Measurements from ENCODE around the gene SWI5. TPM values are rescaled to one million over a fixed set of nuclear protein-coding genes. Genes with fewer than 3 reads are reported as not detected.
A peak's percentile ranks its signal among the peaks of the same experiment; 100 is the strongest.
"Not testable (repeated sequence)": the region's sequence is repeated elsewhere in the genome, so short reads cannot be mapped to it uniquely, and the experiment has no call there.

Gene SWI5
- total RNA-seq, 1 experiment from 2014 or later = 63.1 TPM

- Histone ChIP-seq H3K4me2 (ENCODE audit: low read length) (peak within 1 kb of the TSS; percentile 98), H3K9ac (ENCODE audit: low read length) (peak within 1 kb of the TSS; percentile 98), H3K27me3 (ENCODE audit: low read length) (no peaks in the 10 kb centered on the region), H3K4me1 (ENCODE audit: insufficient read depth, low read length) (peaks cover 29% of the 10 kb centered on the region), H4K20me1 (ENCODE audit: low read length) (no peaks in the 10 kb centered on the region), H3K36me3 (ENCODE audit: low read depth, low read length) (no peaks in the 10 kb centered on the region; the same call in 1 of the 2 replicates), H3K79me2 (ENCODE audit: low read length) (peaks cover 41% of the 10 kb centered on the region), H3K9me2 (replicated peaks; ENCODE audit: low read length) (no peaks in the 10 kb centered on the region), H3K27ac (ENCODE audit: low read length) (peak within 1 kb of the TSS; percentile 43), H3K4me3 (ENCODE audit: low read length) (peak within 1 kb of the TSS; percentile 99), H3K9me3 (ENCODE audit: low read length) (no peaks in the 10 kb centered on the region), H2AFZ (ENCODE audit: low read length) (peak within 1 kb of the TSS; percentile 89), H3F3A (ENCODE audit: low read length, unreplicated experiment) (peaks cover 6% of the 10 kb centered on the region)
- ATAC-seq = peak; percentile 52
- intact Hi-C loops (cut with micrococcal nuclease) = loop anchor here (5.0 kb wide), 1 partner anchor 73 kb away; the partner anchor contains the start of gene DNM1
- no TSS peak for BruUV-seq (replicated peaks)
- DNase-seq = no peak
- POLR2A ChIA-PET (ENCODE audit: unreplicated experiment) = interaction anchor here (0.5 kb wide), 1 partner anchor 1899 kb away, joined by 6 read pairs; no protein-coding TSS in a partner anchor
- CTCF ChIA-PET = interaction anchor here (0.8 kb wide), 1 partner anchor 66 kb away, joined by 5 read pairs; no protein-coding TSS in a partner anchor
- TF ChIP-seq EZH2 (IDR thresholded peaks at IDR 0.05; ENCODE audit: low read length, unreplicated experiment) (no peak), EZH2phosphoT487 (IDR thresholded peaks at IDR 0.05; ENCODE audit: borderline replicate concordance, low read length) (no peak), CTCF (conservative IDR thresholded peaks at IDR 0.05; ENCODE audit: low read depth, low read length) (no peak)
Observed at GRCh38 chr9:128275198-128276007, 673 bp upstream of the SWI5 start, which contains the start of gene GOLGA2. GOLGA2 (minus strand) TSS chr9:128276007; CDS start chr9:128275976, 31 bp downstream.

GRCh38 chr9:128276574-128277270 is 646 bp downstream of the SWI5 start:
- Histone ChIP-seq H3K79me2 (ENCODE audit: low read length) (peaks cover 41% of the 10 kb centered on the region), H2AFZ (ENCODE audit: low read length) (peak overlapping the region; percentile 80), H4K20me1 (ENCODE audit: low read length) (no peaks in the 10 kb centered on the region), H3K4me3 (ENCODE audit: low read length) (peak overlapping the region; percentile 99), H3K27me3 (ENCODE audit: low read length) (no peaks in the 10 kb centered on the region), H3F3A (ENCODE audit: low read length, unreplicated experiment) (peaks cover 3% of the 10 kb centered on the region), H3K9me2 (replicated peaks; ENCODE audit: low read length) (no peaks in the 10 kb centered on the region), H3K4me1 (ENCODE audit: insufficient read depth, low read length) (peaks cover 17% of the 10 kb centered on the region), H3K9ac (ENCODE audit: low read length) (peak overlapping the region; percentile 86), H3K9me3 (ENCODE audit: low read length) (no peaks in the 10 kb centered on the region), H3K4me2 (ENCODE audit: low read length) (peak overlapping the region; percentile 97), H3K27ac (ENCODE audit: low read length) (peak overlapping the region; percentile 11; the same call in 1 of the 2 replicates), H3K36me3 (ENCODE audit: low read depth, low read length) (no peaks in the 10 kb centered on the region; the same call in 1 of the 2 replicates)
- CTCF ChIA-PET = no interaction called here
- TSS peak; percentile 63 for BruUV-seq (replicated peaks)
- DNase-seq (no peak), ATAC-seq (peak; percentile 41)
- POLR2A ChIA-PET (ENCODE audit: unreplicated experiment) = no interaction called here
- intact Hi-C loops (cut with micrococcal nuclease) = loop anchor here (5.0 kb wide), 1 partner anchor 74 kb away; the partner anchor contains the start of gene DNM1
- TF ChIP-seq EZH2phosphoT487 (IDR thresholded peaks at IDR 0.05; ENCODE audit: borderline replicate concordance, low read length) (no peak), CTCF (conservative IDR thresholded peaks at IDR 0.05; ENCODE audit: low read depth, low read length) (no peak), EZH2 (IDR thresholded peaks at IDR 0.05; ENCODE audit: low read length, unreplicated experiment) (no peak)

GRCh38 chr9:128279088-128280073 is 3.3 kb downstream of the SWI5 start:
- H3K27ac ChIP-seq (ENCODE audit: low read length); H3K4me2 ChIP-seq (ENCODE audit: low read length); H2AFZ ChIP-seq (ENCODE audit: low read length); H3K9me3 ChIP-seq (ENCODE audit: low read length); BruUV-seq (replicated peaks); POLR2A ChIA-PET (ENCODE audit: unreplicated experiment); H3K4me3 ChIP-seq (ENCODE audit: low read length); H3F3A ChIP-seq (ENCODE audit: low read length, unreplicated experiment); DNase-seq; H3K27me3 ChIP-seq (ENCODE audit: low read length); H3K36me3 ChIP-seq (ENCODE audit: low read depth, low read length); H3K9ac ChIP-seq (ENCODE audit: low read length); CTCF ChIA-PET; ATAC-seq; H4K20me1 ChIP-seq (ENCODE audit: low read length); H3K9me2 ChIP-seq (replicated peaks; ENCODE audit: low read length): not testable (repeated sequence)
- intact Hi-C loops (cut with micrococcal nuclease) = loop anchor here (5.0 kb wide), 1 partner anchor 77 kb away; the partner anchor contains the start of gene DNM1
- Histone ChIP-seq H3K79me2 (ENCODE audit: low read length) (peaks cover 28% of the 10 kb centered on the region), H3K4me1 (ENCODE audit: insufficient read depth, low read length) (peaks cover 11% of the 10 kb centered on the region)
